Upper lobe of left lung (tissue), 6 donors: ENCODE results near the gene AKNA. TPM values are rescaled to one million over a fixed set of nuclear protein-coding genes. Genes with fewer than 3 reads are reported as not detected.
A peak's percentile ranks its signal among the peaks of the same experiment; 100 is the strongest.
"Not testable (repeated sequence)": the region's sequence is repeated elsewhere in the genome, so short reads cannot be mapped to it uniquely, and the experiment has no call there.

Source experiments
- ATAC-seq, 2 donors: fragments of 200-7000 bp; cut with Tn5 transposase; one replicate each; pipeline ENCODE4 v1.9.1; 2022; ENCODE audit warnings: mild to moderate bottlenecking in 2 of 2, moderate library complexity in 2 of 2; ENCODE audit not compliant: low FRiP score in 2 of 2
- DNase-seq, 2 donors: peaks; one replicate each; pipeline ENCODE4 v3.0.0-alpha.2; 2019 to 2020
- H3K27ac ChIP-seq, 4 donors: fragments of 200-600 bp; sonication (generic); one replicate each; pipeline ENCODE4 v1.5.1; 2016 to 2019
- H3K27me3 ChIP-seq, 4 donors: fragments of 200-600 bp; sonication (generic); one replicate each; pipeline ENCODE4 v1.5.1; 2017 to 2019
- H3K36me3 ChIP-seq, 4 donors: fragments of 200-600 bp; sonication (generic); one replicate each; pipeline ENCODE4 v1.5.1; 2016 to 2019
- H3K4me1 ChIP-seq, 4 donors: fragments of 200-600 bp; sonication (generic); one replicate each; pipeline ENCODE4 v1.5.1; 2018 to 2019
- H3K4me3 ChIP-seq, 4 donors: fragments of 200-600 bp; sonication (generic); one replicate each; pipeline ENCODE4 v1.5.1; 2017 to 2019; ENCODE audit warnings: mild to moderate bottlenecking in 2 of 4, moderate library complexity in 1 of 4
- H3K9me3 ChIP-seq, 4 donors: fragments of 200-600 bp; sonication (generic); one replicate each; pipeline ENCODE4 v1.5.1; 2018 to 2019
- CTCF ChIP-seq, 6 experiments: fragments of 450-650 bp in 4 of 6; fragments of 200-600 bp in 2 of 6; sonication (generic) in 2 of 6; IDR thresholded peaks; one replicate each; pipeline ENCODE4 v1.5.1; 2016 to 2019; ENCODE audit warnings: antibody characterized with exemption in 6 of 6
- EP300 ChIP-seq, 4 donors: sonication (generic); formaldehyde crosslinking; IDR thresholded peaks; one replicate each; pipeline ENCODE4 v1.5.1; 2017; ENCODE audit warnings: antibody characterized with exemption in 4 of 4, control low read depth in 2 of 4
- POLR2A ChIP-seq, 4 donors: fragments of 450-650 bp; IDR thresholded peaks; one replicate each; pipeline ENCODE4 v1.5.1; 2016 to 2017; ENCODE audit warnings: antibody characterized with exemption in 4 of 4, mild to moderate bottlenecking in 2 of 4
- POLR2AphosphoS5 ChIP-seq, 2 donors: sonication (generic); formaldehyde crosslinking; IDR thresholded peaks; one replicate each; pipeline ENCODE4 v1.5.1; 2017; ENCODE audit warnings: antibody characterized with exemption in 2 of 2
- WGBS, 2 donors: methylation state at CpG; one replicate each; pipeline ENCODE4 v1.1.5; 2017 to 2018; 5-methylcytosine and 5-hydroxymethylcytosine counted together
- total RNA-seq, 6 donors: library from RNA; depleted of rRNA in 4 of 6; stranded (reverse); fragments of >200 nt in 4 of 6; gene quantifications; one replicate each; pipeline versions ENCODE4 v1.1.0 to v1.2.1, GENCODE V29; 2016 to 2021
- donor health status: DM: no; HTN: no; CAD: no; lungs with moderate emphysema.
- donor health status: DM: no; HTN: yes; CAD: no; lungs with severe emphysema.

AKNA gene
- total RNA-seq, 6 donors from 2014 or later: 38.3 to 152 (median 61.5) TPM

DNA sequence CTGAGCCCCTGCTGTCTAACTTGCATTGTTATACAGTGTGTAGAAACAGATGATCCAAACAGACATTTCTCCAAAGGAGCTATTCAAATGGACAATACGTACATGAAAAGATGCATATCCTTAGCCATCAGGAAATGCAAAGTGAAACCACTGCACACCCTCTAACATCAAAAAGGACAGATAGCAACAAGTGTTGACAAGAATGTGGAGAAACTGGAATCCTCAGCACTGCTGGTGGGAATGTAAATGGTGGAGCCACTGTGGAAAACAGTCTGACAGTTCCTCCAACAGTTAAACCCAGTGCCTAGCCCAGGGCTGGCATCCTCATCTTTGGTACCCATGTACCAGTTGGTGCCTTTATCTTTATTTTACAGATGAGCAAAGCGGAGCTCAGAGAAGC lies 49.6 kb downstream of the AKNA start:
- Histone ChIP-seq H3K4me3 (no peak overlapping the region), H3K4me1 (no peaks in the 10 kb centered on the region), H3K9me3 (no peaks in the 10 kb centered on the region), H3K27ac (no peak overlapping the region), H3K27me3 (no peaks in the 10 kb centered on the region), H3K36me3 (peaks cover 29 to 89% (median 76%) of the 10 kb centered on the region in 4 donors)
- DNase-seq (no peak), ATAC-seq (no peak)
- 63 to 100% methylated on average over 1 to 2 of the region's 2 CpGs for WGBS, 2 donors
- TF ChIP-seq POLR2AphosphoS5 (IDR thresholded peaks at IDR 0.05) (no peak), CTCF (IDR thresholded peaks at IDR 0.05) (no peak), POLR2A (IDR thresholded peaks at IDR 0.05) (no peak)

- no peak for ATAC-seq
- DNase-seq: peak in 1 of 2 donors; percentile 76
- whole genome bisulfite sequencing, 2 donors: 97 to 98% methylated on average over 7 to 20 of the region's 23 CpGs
- H3K9me3 ChIP-seq: no peaks in the 10 kb centered on the region
- H3K27ac ChIP-seq: no peak overlapping the region
- TF ChIP-seq POLR2AphosphoS5 (IDR thresholded peaks at IDR 0.05): no peak
- no peak for TF ChIP-seq EP300 (IDR thresholded peaks at IDR 0.05)
- no peak for TF ChIP-seq POLR2A (IDR thresholded peaks at IDR 0.05)
- TF ChIP-seq CTCF (IDR thresholded peaks at IDR 0.05): no peak
- H3K27me3 ChIP-seq: no peaks in the 10 kb centered on the region
- peaks cover 26 to 75% (median 63%) of the 10 kb centered on the region in 4 donors for H3K36me3 ChIP-seq
- H3K4me1 ChIP-seq: no peaks in the 10 kb centered on the region
- no peak overlapping the region for H3K4me3 ChIP-seq
Observed at GRCh38 chr9:114336699-114337395, 50.9 kb downstream of the AKNA start.

GRCh38 chr9:114336157-114336556 lies 51.6 kb downstream of the AKNA start:
- H3K4me1 ChIP-seq: no peaks in the 10 kb centered on the region
- WGBS, 2 donors: 79 to 80% methylated on average over 10 of the region's 10 CpGs
- no peaks in the 10 kb centered on the region for H3K9me3 ChIP-seq
- H3K27me3 ChIP-seq: no peaks in the 10 kb centered on the region
- H3K27ac ChIP-seq: no peak overlapping the region
- TF ChIP-seq POLR2AphosphoS5 (IDR thresholded peaks at IDR 0.05) (no peak), POLR2A (IDR thresholded peaks at IDR 0.05) (no peak), EP300 (IDR thresholded peaks at IDR 0.05) (no peak)
- peaks cover 22 to 69% (median 57%) of the 10 kb centered on the region in 4 donors for H3K36me3 ChIP-seq
- DNase-seq: no peak
- H3K4me3 ChIP-seq: no peak overlapping the region
- no peak for ATAC-seq

- DNase-seq (no peak), ATAC-seq (no peak)
- TF ChIP-seq POLR2A (IDR thresholded peaks at IDR 0.05): no peak
- TF ChIP-seq POLR2AphosphoS5 (IDR thresholded peaks at IDR 0.05): no peak
- no peak for TF ChIP-seq CTCF (IDR thresholded peaks at IDR 0.05)
- no peak for TF ChIP-seq EP300 (IDR thresholded peaks at IDR 0.05)
- Histone ChIP-seq H3K4me1 (no peaks in the 10 kb centered on the region), H3K27me3 (no peaks in the 10 kb centered on the region), H3K36me3 (peaks cover 17 to 64% (median 52%) of the 10 kb centered on the region in 4 donors), H3K4me3 (no peak overlapping the region), H3K9me3 (no peaks in the 10 kb centered on the region), H3K27ac (no peak overlapping the region)
- 73 to 77% methylated on average over 2 of the region's 2 CpGs for WGBS, 2 donors
Observed at GRCh38 chr9:114335745-114336144, 52.0 kb downstream of the AKNA start.

- H3K4me3 ChIP-seq: no peak overlapping the region
- ATAC-seq (no peak), DNase-seq (no peak)
- H3K4me1 ChIP-seq: no peaks in the 10 kb centered on the region
- H3K27me3 ChIP-seq: no peaks in the 10 kb centered on the region
- 96% methylated on average over 9 of the region's 9 CpGs; no CpG with 5 or more reads in 1 of the 2 donors for WGBS, 2 donors
- no peaks in the 10 kb centered on the region for H3K9me3 ChIP-seq
- peaks cover 14 to 52% (median 41%) of the 10 kb centered on the region in 4 donors for H3K36me3 ChIP-seq
- no peak overlapping the region for H3K27ac ChIP-seq
- TF ChIP-seq EP300 (IDR thresholded peaks at IDR 0.05) (no peak), CTCF (IDR thresholded peaks at IDR 0.05) (no peak), POLR2A (IDR thresholded peaks at IDR 0.05) (no peak), POLR2AphosphoS5 (IDR thresholded peaks at IDR 0.05) (no peak)
Observed at GRCh38 chr9:114334490-114334889, 53.3 kb downstream of the AKNA start.

- not testable (repeated sequence) for H3K4me1 ChIP-seq, H3K27me3 ChIP-seq, DNase-seq, H3K4me3 ChIP-seq, ATAC-seq, H3K27ac ChIP-seq, H3K9me3 ChIP-seq
- 75% methylated on average over 3 of the region's 4 CpGs; no CpG with 5 or more reads in 1 of the 2 donors for WGBS, 2 donors
- H3K36me3 ChIP-seq: peaks cover 14 to 44% (median 35%) of the 10 kb centered on the region in 4 donors
Observed at GRCh38 chr9:114333718-114334117, 54.1 kb downstream of the AKNA start.
